HL-60/S4 (cell line): ENCODE measurements around the gene KXD1.

Source experiments
- in situ Hi-C: fragments of 300-500 bp; cut with MboI; formaldehyde crosslinking; loops from 2 replicates; pipeline ENCODE4 v1.14.3; 2022; ENCODE audit warnings: low sequenced_read_pairs

Gene KXD1

GRCh38 chr19:18612051-18612771 lies 54.5 kb downstream of the KXD1 start:
- in situ Hi-C loops: no loop called here

GRCh38 chr19:18612772-18613588 lies 55.3 kb downstream of the KXD1 start, which contains the start of gene TMEM59L:
TSS of gene TMEM59L (plus strand) at chr19:18612870. CDS start at chr19:18612959, 89 bp downstream.
- in situ Hi-C loops: no loop called here

- in situ Hi-C loops: no loop called here
These were observed 56.0 kb downstream of the KXD1 start for GRCh38 chr19:18613589-18614234.

GRCh38 chr19:18616023-18616422 lies 58.4 kb downstream of the KXD1 start:
- in situ Hi-C loops: no loop called here

- in situ Hi-C loops: no loop called here
These were observed 59.9 kb downstream of the KXD1 start for GRCh38 chr19:18617562-18617961.

GRCh38 chr19:18618236-18618635 lies 60.6 kb downstream of the KXD1 start:
- in situ Hi-C loops: no loop called here
